GM21723 (cell line): ENCODE data around the gene PCDHGA8.
"Not testable (repeated sequence)": the region's sequence is repeated elsewhere in the genome, so short reads cannot be mapped to it uniquely, and the experiment has no call there.

Source experiments
- ATAC-seq: cut with Tn5 transposase; IDR thresholded peaks from one replicate; pipeline ENCODE4 v1.9.1; 2021; ENCODE audit warnings: mild to moderate bottlenecking, moderate library complexity; ENCODE audit not compliant: unreplicated experiment

The PCDHGA8 gene

GRCh38 chr5:141399555-141400258 lies 7.3 kb downstream of the PCDHGA8 start:
- no peak for ATAC-seq

- no peak for ATAC-seq
Measured at GRCh38 chr5:141402553-141403243, 10.3 kb downstream of the PCDHGA8 start, which contains the start of gene PCDHGA9. Gene PCDHGA9, plus strand, starts transcription at chr5:141402778. Its CDS starts 175 bp downstream, at chr5:141402953.

GRCh38 chr5:141403387-141403786 lies 11.0 kb downstream of the PCDHGA8 start:
- no peak for ATAC-seq

- ATAC-seq = not testable (repeated sequence)
Measured at GRCh38 chr5:141407790-141408505, 15.5 kb downstream of the PCDHGA8 start, which contains the start of gene PCDHGB6. Gene PCDHGB6, plus strand, starts transcription at chr5:141408021. Its CDS starts 182 bp downstream, at chr5:141408203.

GRCh38 chr5:141409598-141410306 lies 17.3 kb downstream of the PCDHGA8 start:
- no peak for ATAC-seq

GRCh38 chr5:141411575-141411974 lies 19.1 kb downstream of the PCDHGA8 start:
- no peak for ATAC-seq

- peak; percentile 78 for ATAC-seq
Measured at GRCh38 chr5:141412854-141413539, 20.6 kb downstream of the PCDHGA8 start, which contains the start of gene PCDHGA10. Gene PCDHGA10, plus strand, starts transcription at chr5:141412987. Its CDS starts 189 bp downstream, at chr5:141413176.

GRCh38 chr5:141413540-141414069 lies 21.2 kb downstream of the PCDHGA8 start:
- ATAC-seq = no peak

GRCh38 chr5:141414548-141415274 lies 22.3 kb downstream of the PCDHGA8 start:
- ATAC-seq = not testable (repeated sequence)

GRCh38 chr5:141415275-141415618 lies 22.8 kb downstream of the PCDHGA8 start:
- not testable (repeated sequence) for ATAC-seq

- ATAC-seq = peak; percentile 74
Measured at GRCh38 chr5:141417494-141418172, 25.2 kb downstream of the PCDHGA8 start, which contains the start of gene PCDHGB7. Gene PCDHGB7, plus strand, starts transcription at chr5:141417677. Its CDS starts 183 bp downstream, at chr5:141417860.

GRCh38 chr5:141419074-141419880 lies 26.8 kb downstream of the PCDHGA8 start:
- no peak for ATAC-seq

GRCh38 chr5:141420855-141421488 lies 28.5 kb downstream of the PCDHGA8 start, which contains the start of gene PCDHGA11:
Gene PCDHGA11, plus strand, starts transcription at chr5:141421051. Its CDS starts 177 bp downstream, at chr5:141421228.
- ATAC-seq = no peak

GRCh38 chr5:141421489-141421855 lies 29.0 kb downstream of the PCDHGA8 start:
- no peak for ATAC-seq

- ATAC-seq = no peak
Measured at GRCh38 chr5:141422742-141423291, 30.4 kb downstream of the PCDHGA8 start.

GRCh38 chr5:141427783-141428426 lies 35.5 kb downstream of the PCDHGA8 start:
- ATAC-seq = no peak
